CD4-positive, alpha-beta T cell (primary cell): ENCODE data around the gene VPS39. TPM values are rescaled to one million over a fixed set of nuclear protein-coding genes. Genes with fewer than 3 reads are reported as not detected.

Experiments used
- ATAC-seq: fragments of 200-7000 bp; cut with Tn5 transposase; one replicate; pipeline ENCODE4 v1.10.0; 2022; ENCODE audit warnings: mild to moderate bottlenecking; ENCODE audit not compliant: poor library complexity
- CTCF ChIA-PET: fragments of 350-600 bp; sonication (Branson Sonifier 250); formaldehyde crosslinking; loops from one replicate; lab custom pipeline; 2021; ENCODE audit warnings: antibody characterized with exemption, inconsistent platforms; lab: Charles Lee
- POLR2A ChIA-PET: fragments of 350-600 bp; sonication (Branson Sonifier 250); formaldehyde crosslinking; loops from one replicate; lab custom pipeline; 2021; ENCODE audit warnings: antibody characterized with exemption, inconsistent platforms; lab: Charles Lee
- DNase-seq, 14 experiments: peaks; one replicate each; pipeline ENCODE4 v3.0.0-alpha.2; 2013 to 2020; ENCODE audit warnings: mixed read lengths in 2 of 14
- H3K27ac ChIP-seq, 2 donors: one replicate each; pipeline versions ENCODE4 v1.5.1 to v1.7.0; 2013; ENCODE audit warnings: low read length in 2 of 2, low read depth in 1 of 2, mild to moderate bottlenecking in 1 of 2
- H3K27me3 ChIP-seq, 2 experiments: 1 replicate in 1 of 2; 2 replicates in 1 of 2; pipeline versions ENCODE4 v1.6.1 to v1.7.0; 2013; ENCODE audit warnings: low read length in 2 of 2, control low read depth in 1 of 2, mild to moderate bottlenecking in 1 of 2, moderate library complexity in 1 of 2; ENCODE audit not compliant: insufficient read depth in 2 of 2, control insufficient read depth in 1 of 2
- H3K36me3 ChIP-seq: one replicate; pipeline ENCODE4 v1.6.1; 2013; ENCODE audit warnings: low read length, control low read depth; ENCODE audit not compliant: insufficient read depth
- H3K4me1 ChIP-seq: one replicate; pipeline ENCODE4 v1.6.1; 2013; ENCODE audit warnings: low read length, control low read depth; ENCODE audit not compliant: insufficient read depth
- H3K4me3 ChIP-seq: one replicate; pipeline ENCODE4 v1.5.1; 2013; ENCODE audit warnings: mild to moderate bottlenecking, low read length, moderate library complexity
- H3K9me3 ChIP-seq, 2 experiments: 1 replicate in 1 of 2; 2 replicates in 1 of 2; pipeline versions ENCODE4 v1.6.1 to v1.7.0; 2013; ENCODE audit warnings: low read length in 2 of 2, mild to moderate bottlenecking in 2 of 2, control low read depth in 1 of 2, moderate library complexity in 1 of 2; ENCODE audit not compliant: control insufficient read depth in 1 of 2, insufficient read depth in 1 of 2
- H3K27ac Mint-ChIP-seq: one replicate; pipeline ENCODE4 v1.8.0; 2020; ENCODE audit warnings: mixed read lengths
- H3K27me3 Mint-ChIP-seq: one replicate; pipeline ENCODE4 v1.8.0; 2021; ENCODE audit warnings: mixed read lengths
- H3K36me3 Mint-ChIP-seq: one replicate; pipeline ENCODE4 v1.8.0; 2021; ENCODE audit warnings: low read depth, mixed read lengths
- H3K4me1 Mint-ChIP-seq: one replicate; pipeline ENCODE4 v1.8.0; 2021; ENCODE audit warnings: low read depth, mixed read lengths
- H3K4me3 Mint-ChIP-seq: one replicate; pipeline ENCODE4 v1.8.0; 2020; ENCODE audit warnings: mild to moderate bottlenecking, mixed read lengths
- H3K9me3 Mint-ChIP-seq: one replicate; pipeline ENCODE4 v1.8.0; 2020; ENCODE audit warnings: mixed read lengths
- CTCF ChIP-seq: fragments of 200-600 bp; IDR thresholded peaks from one replicate; pipeline ENCODE4 v1.8.0; 2022; ENCODE audit warnings: antibody characterized with exemption, mild to moderate bottlenecking
- intact Hi-C, 2 experiments: fragments of 100-400 bp; cut with DNase I in 1 of 2; cut with micrococcal nuclease in 1 of 2; formaldehyde crosslinking; loops; one replicate each; pipeline versions ENCODE4 v1.15.1 to v1.9.0; 2023 to 2025; cut with DNase I, micrococcal nuclease
- total RNA-seq, 174 experiments: library from RNA in 2 of 174; stranded (reverse) in 2 of 174; gene quantifications; one replicate each; pipeline ENCODE4 v1.2.3 and lab custom pipeline; 2021 to 2026

VPS39 gene
- total RNA-seq, 2 experiments from 2014 or later = 73.4 to 82.5 TPM

GRCh38 chr15:42123546-42123945 is 84.6 kb downstream of the VPS39 start:
- H3K27me3 Mint-ChIP-seq = peaks cover 13% of the 10 kb centered on the region
- no peak overlapping the region for H3K27ac Mint-ChIP-seq
- H3K4me1 Mint-ChIP-seq = no peaks in the 10 kb centered on the region
- no peak for ATAC-seq
- no peaks in the 10 kb centered on the region for H3K36me3 Mint-ChIP-seq
- H3K9me3 Mint-ChIP-seq = no peaks in the 10 kb centered on the region
- no peak overlapping the region for H3K4me3 Mint-ChIP-seq
- DNase-seq = no peak
- Histone ChIP-seq H3K4me3 (no peak overlapping the region), H3K36me3 (no peaks in the 10 kb centered on the region), H3K4me1 (no peaks in the 10 kb centered on the region), H3K27me3 (no peaks in the 10 kb centered on the region), H3K9me3 (no peaks in the 10 kb centered on the region), H3K27ac (no peak overlapping the region)
- intact Hi-C loops = no loop called here
- POLR2A ChIA-PET = no interaction called here
- CTCF ChIA-PET = no interaction called here
- no peak for TF ChIP-seq CTCF

DNA sequence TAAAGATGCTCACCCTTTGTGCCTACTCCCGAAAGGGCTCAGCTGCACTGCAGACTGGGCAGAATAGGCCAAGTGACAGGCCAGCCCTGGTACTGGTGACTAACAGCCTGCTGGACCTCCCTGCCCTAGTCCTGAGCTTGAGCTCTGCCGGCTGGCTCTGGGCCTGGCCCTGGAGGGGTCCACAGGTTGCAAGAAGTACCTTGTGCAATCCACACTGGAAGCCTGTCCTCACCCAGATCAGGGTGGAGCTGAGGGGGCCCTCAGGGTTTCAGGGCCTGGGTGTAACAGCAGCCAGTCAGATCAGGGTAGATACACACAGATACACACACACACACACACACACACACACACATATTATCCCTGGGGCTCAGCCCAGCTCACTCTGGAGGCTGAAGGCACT is 86.4 kb downstream of the VPS39 start:
- H3K27ac Mint-ChIP-seq = no peak overlapping the region
- TF ChIP-seq CTCF = no peak
- no peak overlapping the region for H3K27ac ChIP-seq
- ChIA-PET POLR2A (no interaction called here), CTCF (no interaction called here)
- H3K9me3 ChIP-seq = no peaks in the 10 kb centered on the region
- H3K4me3 Mint-ChIP-seq = no peak overlapping the region
- H3K36me3 ChIP-seq = no peaks in the 10 kb centered on the region
- no peak overlapping the region for H3K4me3 ChIP-seq
- no peaks in the 10 kb centered on the region for H3K27me3 ChIP-seq
- H3K9me3 Mint-ChIP-seq = no peaks in the 10 kb centered on the region
- DNase-seq (no peak), ATAC-seq (no peak)
- H3K4me1 Mint-ChIP-seq = no peaks in the 10 kb centered on the region
- intact Hi-C loops = no loop called here
- no peaks in the 10 kb centered on the region for H3K27me3 Mint-ChIP-seq
- no peaks in the 10 kb centered on the region for H3K36me3 Mint-ChIP-seq
- H3K4me1 ChIP-seq = no peaks in the 10 kb centered on the region

- ChIA-PET CTCF (no interaction called here), POLR2A (no interaction called here)
- DNase-seq (no peak), ATAC-seq (no peak)
- no peak overlapping the region for H3K4me3 Mint-ChIP-seq
- H3K36me3 Mint-ChIP-seq = no peaks in the 10 kb centered on the region
- no peak overlapping the region for H3K27ac ChIP-seq
- intact Hi-C loops = no loop called here
- no peaks in the 10 kb centered on the region for H3K27me3 ChIP-seq
- H3K27me3 Mint-ChIP-seq = no peaks in the 10 kb centered on the region
- H3K9me3 ChIP-seq = no peaks in the 10 kb centered on the region
- H3K4me3 ChIP-seq = no peak overlapping the region
- no peak for TF ChIP-seq CTCF
- no peaks in the 10 kb centered on the region for H3K9me3 Mint-ChIP-seq
- H3K4me1 Mint-ChIP-seq = no peaks in the 10 kb centered on the region
- no peak overlapping the region for H3K27ac Mint-ChIP-seq
- H3K36me3 ChIP-seq = no peaks in the 10 kb centered on the region
- H3K4me1 ChIP-seq = no peaks in the 10 kb centered on the region
These were observed 87.1 kb downstream of the VPS39 start for GRCh38 chr15:42121021-42121420.
